Activated gamma-delta T cell treated with anti-CD3 and anti-CD28 coated beads, Interleukin-2, amount 50 U/mL, for 16 hours (primary cell): ENCODE results near the gene ATP5F1D.

Source experiments
- DNase-seq: peaks from one replicate; pipeline ENCODE4 v3.0.0-alpha.2; 2020; ENCODE audit warnings: low read depth

The ATP5F1D gene

GRCh38 chr19:1220976-1221903, 20.3 kb upstream of the ATP5F1D start:
- no peak for DNase-seq

- no peak for DNase-seq
Measured at GRCh38 chr19:1221904-1222255, 19.7 kb upstream of the ATP5F1D start.

GRCh38 chr19:1222394-1222793, 19.2 kb upstream of the ATP5F1D start:
- no peak for DNase-seq

- DNase-seq, result no peak
Measured at GRCh38 chr19:1223018-1223855, 18.3 kb upstream of the ATP5F1D start.

- no peak for DNase-seq
Measured at GRCh38 chr19:1224047-1224825, 17.3 kb upstream of the ATP5F1D start.

GRCh38 chr19:1224847-1225246, 16.7 kb upstream of the ATP5F1D start:
- no peak for DNase-seq

GRCh38 chr19:1225440-1226226, 15.9 kb upstream of the ATP5F1D start:
- no peak for DNase-seq

GRCh38 chr19:1226227-1226518, 15.4 kb upstream of the ATP5F1D start:
- no peak for DNase-seq

- no peak for DNase-seq
Measured at GRCh38 chr19:1226522-1227303, 14.8 kb upstream of the ATP5F1D start.

- no peak for DNase-seq
Measured at GRCh38 chr19:1227304-1228054, 14.1 kb upstream of the ATP5F1D start.

- no peak for DNase-seq
Measured at GRCh38 chr19:1228161-1228957, 13.2 kb upstream of the ATP5F1D start.

- DNase-seq, result no peak
Measured at GRCh38 chr19:1229056-1229923, 12.3 kb upstream of the ATP5F1D start.

GRCh38 chr19:1229924-1230782, 11.4 kb upstream of the ATP5F1D start:
- no peak for DNase-seq

GRCh38 chr19:1230783-1231489, 10.6 kb upstream of the ATP5F1D start:
- no peak for DNase-seq

- DNase-seq, result no peak
Measured at GRCh38 chr19:1231729-1232637, 9.6 kb upstream of the ATP5F1D start.

- no peak for DNase-seq
Measured at GRCh38 chr19:1232652-1233072, 8.9 kb upstream of the ATP5F1D start.
